HG02970 (cell line): ENCODE measurements around the gene CNTD1.

Source experiments
- ATAC-seq: cut with Tn5 transposase; IDR thresholded peaks from one replicate; pipeline ENCODE4 v1.9.1; 2021; ENCODE audit warnings: mild to moderate bottlenecking, moderate library complexity, moderate number of reproducible peaks; ENCODE audit not compliant: unreplicated experiment, low FRiP score

The CNTD1 gene

DNA sequence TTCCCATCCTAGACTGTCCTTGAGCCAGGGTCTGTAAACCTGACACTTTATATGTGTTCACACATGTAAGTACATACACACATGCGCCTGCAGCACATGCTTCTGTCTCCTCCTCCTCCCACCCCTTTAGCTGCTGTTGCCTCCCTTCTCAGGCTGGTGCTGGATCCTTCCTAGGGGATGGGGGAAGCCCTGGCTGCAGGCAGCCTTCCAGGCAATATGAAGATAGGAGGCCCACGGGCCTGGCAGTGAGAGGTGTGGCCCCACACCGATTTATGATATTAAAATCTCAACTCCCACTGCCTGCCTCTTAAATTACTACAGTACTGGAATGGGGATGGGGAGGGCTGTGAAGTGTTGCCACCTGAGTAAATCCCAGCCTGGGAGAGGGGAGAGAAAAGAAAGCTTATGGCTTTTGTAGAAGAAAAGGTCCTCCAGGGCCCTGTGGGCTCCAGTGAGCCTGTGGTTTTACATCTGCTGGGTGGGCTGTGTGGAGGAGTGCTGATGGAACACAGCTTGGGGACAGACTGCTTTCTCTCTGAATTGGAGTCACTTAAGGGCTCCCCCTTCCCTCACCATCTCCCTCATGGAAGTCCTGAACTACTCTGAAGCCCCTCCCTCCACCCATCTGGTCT is 19.2 kb upstream of the CNTD1 start:
- no peak for ATAC-seq

DNA sequence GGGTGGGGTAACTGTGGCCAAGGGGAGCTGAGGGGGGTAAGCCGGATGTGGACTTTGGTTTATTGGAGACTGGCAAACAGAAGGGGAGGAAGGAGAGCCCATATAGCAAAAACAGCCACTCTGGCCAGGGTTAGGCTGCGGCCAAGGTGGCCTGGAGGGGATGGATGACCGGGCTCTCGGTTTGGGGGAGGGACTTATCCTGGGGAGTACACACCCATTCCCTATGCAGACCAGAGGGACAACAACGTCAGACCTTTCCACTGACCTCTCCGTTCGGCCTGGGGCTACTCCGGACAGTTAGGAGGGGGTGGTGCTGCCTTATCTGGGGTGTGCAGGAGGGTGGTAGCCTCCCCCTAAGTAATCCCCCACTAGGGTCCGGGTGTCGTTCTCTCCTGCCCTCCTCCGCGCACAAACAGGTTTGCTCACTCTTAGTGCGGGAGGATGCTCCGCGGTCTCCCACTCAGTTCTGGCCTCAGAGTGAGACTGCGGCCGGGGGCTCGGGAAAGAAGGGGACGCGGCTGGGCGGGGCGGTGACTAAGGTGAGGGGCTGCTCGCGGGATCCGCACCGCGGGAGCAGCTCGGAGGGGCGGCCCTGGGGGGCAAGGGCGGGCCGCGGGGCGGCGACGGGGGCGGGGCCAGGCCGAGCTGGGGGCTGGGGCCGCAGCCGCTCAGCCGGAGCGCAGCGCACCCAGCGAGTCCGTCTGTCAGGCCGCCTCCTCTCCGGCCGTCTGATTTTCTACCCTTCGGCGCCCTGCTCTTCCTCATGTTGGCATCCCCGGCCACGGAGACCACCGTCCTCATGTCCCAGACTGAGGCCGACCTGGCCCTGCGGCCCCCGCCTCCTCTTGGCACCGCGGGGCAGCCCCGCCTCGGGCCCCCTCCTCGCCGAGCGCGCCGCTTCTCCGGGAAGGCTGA is 18.5 kb upstream of the CNTD1 start, which contains the start of gene WNK4:
Gene WNK4 (plus strand): TSS at position 675 of the 915 bp plus-strand sequence. CDS start 89 bp downstream, at position 764.
- no peak for ATAC-seq

DNA sequence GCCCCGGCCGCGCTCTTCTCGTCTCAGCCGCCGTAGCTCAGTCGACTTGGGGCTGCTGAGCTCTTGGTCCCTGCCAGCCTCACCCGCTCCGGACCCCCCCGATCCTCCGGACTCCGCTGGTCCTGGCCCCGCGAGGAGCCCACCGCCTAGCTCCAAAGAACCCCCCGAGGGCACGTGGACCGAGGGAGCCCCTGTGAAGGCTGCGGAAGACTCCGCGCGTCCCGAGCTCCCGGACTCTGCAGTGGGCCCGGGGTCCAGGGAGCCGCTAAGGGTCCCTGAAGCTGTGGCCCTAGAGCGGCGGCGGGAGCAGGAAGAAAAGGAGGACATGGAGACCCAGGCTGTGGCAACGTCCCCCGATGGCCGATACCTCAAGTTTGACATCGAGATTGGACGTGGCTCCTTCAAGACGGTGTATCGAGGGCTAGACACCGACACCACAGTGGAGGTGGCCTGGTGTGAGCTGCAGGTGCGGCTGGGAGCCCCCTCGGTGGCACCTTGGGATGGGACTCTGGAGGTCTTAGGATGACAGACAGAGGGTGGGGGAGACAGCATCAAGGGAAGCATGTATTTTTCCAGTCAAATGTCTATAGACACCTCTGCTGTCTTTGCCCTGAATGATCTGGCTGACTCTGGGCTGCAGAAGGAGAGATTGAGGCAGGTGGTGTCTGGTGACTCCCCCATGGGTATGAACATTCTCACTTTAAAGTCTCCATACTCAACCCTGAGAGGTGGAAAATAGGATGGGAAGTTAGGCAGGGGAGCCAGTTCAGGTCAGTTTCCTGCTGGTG is 17.6 kb upstream of the CNTD1 start:
- no peak for ATAC-seq

DNA sequence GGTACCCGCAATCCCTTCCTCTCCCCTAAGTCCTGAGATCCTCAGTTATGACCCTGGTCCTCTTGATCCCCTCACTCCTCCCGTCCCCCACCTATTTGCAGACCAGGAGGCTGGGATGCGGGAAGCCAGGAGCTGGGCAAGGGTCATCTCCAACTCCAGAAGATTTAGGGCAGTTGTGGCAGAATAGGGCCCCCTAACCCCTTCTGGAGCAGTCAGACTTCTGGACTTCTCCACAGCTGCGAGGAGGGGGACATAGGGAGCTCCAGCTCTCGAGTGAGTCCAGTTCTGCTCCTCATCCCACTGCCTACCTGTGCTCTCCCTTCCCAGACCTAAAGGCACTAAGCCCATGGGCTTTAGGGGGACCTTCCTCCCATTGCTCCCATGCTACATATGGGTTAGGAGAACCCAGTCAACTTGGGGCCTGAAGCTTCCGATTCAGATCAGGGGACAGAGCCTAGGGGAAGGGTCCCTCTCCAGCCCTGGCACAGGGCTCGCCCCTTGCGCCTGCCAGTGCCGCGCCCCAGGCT is 17.0 kb upstream of the CNTD1 start:
- no peak for ATAC-seq

DNA sequence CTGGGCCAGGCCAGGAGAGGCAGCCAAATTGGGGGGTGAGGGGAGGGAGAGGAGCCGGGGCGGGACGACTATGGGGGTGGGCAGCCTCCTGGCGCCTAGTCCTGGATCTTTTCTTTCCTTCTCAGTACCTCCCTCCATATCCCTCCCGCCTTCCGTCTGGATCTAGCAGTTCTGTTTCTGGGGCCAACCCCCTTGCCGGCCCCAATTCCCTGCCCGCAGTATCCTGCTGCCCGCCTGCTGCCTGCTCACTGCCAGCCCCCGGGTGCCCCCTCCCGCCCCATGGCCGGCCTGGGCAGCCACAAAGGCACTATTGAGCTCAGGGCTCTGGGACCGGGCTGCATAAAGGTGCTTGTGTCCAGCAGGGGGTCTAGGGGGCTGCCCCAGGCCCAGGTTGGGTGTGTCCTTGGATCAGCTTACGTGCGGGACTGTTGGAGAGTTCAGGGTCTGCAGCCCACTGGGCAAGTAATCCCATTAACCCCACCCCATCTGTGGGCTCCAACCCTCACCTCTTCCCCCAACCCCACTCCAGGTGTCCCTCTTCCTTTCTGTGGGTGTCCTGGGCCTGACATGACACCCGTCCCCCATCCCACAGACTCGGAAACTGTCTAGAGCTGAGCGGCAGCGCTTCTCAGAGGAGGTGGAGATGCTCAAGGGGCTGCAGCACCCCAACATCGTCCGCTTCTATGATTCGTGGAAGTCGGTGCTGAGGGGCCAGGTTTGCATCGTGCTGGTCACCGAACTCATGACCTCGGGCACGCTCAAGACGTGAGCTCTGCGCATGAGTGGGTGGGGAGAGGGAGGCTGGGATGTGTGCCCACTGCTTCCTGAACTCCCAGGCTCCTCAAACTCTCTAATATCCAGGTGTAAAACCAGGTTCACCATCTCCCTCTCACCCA is 16.2 kb upstream of the CNTD1 start:
- ATAC-seq = no peak

DNA sequence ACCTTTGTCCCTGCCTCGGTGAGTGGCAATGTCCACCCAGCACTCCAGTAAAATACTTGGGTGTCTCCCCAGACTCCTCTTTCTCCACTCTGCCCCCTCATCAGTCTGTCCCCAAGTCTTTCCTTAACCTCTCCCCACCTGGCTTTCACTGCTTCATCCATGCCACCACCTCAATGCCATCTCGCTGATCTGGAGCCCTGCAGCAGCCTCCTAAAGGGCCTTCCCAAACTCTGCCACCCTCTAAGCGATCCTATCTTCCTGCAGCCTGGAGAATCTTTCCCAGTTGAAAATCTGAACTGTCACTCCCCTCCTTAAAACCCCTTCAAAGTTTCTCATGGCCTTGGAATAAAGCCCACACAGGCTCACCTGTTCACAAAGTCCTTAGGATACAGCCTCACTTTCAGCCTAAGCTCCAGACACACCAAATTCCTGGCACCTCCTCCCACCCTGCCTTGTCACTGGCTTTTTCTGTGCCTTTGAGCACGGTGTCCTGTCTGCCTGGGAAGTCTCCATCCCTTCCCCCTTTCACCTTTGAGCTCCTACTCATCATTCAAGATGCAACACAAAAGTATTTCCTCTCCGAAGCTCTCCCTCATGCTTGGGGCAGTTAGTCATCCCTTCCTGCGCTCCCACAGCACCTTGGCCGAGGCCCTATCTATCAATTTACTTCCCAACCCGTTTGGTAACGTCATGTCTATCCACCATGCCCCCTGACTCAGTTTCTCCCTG is 15.4 kb upstream of the CNTD1 start:
- no peak for ATAC-seq

DNA sequence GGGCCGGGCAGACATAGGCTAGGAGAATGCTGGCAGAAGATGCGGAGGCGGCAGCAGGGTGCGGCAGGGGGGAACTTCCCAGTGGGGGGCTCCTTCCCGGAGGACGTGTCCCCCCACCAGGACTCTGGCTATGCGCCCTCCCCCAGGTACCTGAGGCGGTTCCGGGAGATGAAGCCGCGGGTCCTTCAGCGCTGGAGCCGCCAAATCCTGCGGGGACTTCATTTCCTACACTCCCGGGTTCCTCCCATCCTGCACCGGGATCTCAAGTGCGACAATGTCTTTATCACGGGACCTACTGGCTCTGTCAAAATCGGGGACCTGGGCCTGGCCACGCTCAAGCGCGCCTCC is 14.9 kb upstream of the CNTD1 start:
- no peak for ATAC-seq

DNA sequence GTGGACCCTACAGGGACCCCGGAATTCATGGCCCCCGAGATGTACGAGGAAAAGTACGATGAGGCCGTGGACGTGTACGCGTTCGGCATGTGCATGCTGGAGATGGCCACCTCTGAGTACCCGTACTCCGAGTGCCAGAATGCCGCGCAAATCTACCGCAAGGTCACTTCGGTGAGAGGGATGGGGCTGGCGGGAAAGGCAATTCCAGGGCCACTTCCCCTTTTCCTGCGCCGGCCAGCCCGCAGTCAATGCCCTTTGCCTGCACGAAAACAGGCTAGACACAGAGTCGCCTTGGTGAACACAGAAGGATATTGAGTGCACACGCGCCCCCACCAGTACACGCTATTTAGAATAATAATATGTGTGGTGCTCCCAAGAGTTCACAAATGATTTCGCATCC is 14.3 kb upstream of the CNTD1 start:
- ATAC-seq = no peak

DNA sequence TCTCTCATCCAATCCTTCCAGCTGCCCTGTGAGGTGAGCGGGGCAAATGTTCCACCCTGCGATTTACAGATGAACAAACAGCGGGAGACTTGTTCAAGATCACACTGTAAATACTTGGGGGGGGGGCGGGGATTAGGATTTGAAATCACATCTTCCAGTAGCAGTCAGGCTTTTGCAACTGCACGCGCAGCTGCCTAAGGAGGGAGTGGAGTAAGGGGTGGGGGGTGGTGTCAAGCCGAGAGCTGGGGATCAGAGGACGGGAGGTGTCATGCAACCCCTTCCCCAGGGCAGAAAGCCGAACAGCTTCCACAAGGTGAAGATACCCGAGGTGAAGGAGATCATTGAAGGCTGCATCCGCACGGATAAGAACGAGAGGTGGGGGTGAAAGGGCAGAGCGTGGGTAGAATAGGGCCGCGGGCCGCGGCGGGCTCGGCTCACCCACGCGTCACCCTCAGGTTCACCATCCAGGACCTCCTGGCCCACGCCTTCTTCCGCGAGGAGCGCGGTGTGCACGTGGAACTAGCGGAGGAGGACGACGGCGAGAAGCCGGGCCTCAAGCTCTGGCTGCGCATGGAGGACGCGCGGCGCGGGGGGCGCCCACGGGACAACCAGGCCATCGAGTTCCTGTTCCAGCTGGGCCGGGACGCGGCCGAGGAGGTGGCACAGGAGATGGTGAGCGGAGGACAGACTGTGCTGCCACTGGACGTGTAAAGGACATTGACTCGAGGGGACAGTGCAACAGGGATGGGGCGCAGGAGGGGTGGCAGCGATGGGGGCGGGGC is 13.7 kb upstream of the CNTD1 start:
- ATAC-seq = no peak

DNA sequence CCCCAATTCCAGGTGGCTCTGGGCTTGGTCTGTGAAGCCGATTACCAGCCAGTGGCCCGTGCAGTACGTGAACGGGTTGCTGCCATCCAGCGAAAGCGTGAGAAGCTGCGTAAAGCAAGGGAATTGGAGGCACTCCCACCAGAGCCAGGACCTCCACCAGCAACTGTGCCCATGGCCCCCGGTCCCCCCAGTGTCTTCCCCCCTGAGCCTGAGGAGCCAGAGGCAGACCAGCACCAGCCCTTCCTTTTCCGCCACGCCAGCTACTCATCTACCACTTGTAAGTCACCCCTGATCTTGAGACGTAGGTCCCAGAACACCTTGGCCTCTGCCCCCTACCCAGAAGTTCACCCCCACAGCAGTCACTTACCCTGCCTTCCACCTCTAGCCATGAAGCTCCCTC is 11.4 kb upstream of the CNTD1 start:
- ATAC-seq = no peak

DNA sequence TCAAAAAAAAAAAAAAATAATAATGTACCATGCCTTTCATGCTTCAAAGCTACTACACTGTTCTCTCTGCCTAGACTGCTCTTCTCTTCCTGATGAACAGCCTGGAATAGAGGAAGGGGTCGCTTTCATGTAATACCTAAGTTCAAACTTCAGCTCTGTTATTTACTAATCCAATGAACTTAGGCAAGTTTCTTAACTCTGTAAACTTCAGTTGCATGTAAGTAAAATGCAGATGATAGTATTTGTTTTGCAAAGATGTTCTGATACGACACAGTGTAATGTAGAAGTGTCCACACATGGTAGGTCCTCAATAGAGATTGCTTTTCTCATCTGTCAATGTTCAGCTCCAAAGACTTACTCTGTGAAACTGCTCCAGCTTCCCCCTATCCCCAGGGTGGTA is 6.7 kb upstream of the CNTD1 start:
- ATAC-seq = no peak

DNA sequence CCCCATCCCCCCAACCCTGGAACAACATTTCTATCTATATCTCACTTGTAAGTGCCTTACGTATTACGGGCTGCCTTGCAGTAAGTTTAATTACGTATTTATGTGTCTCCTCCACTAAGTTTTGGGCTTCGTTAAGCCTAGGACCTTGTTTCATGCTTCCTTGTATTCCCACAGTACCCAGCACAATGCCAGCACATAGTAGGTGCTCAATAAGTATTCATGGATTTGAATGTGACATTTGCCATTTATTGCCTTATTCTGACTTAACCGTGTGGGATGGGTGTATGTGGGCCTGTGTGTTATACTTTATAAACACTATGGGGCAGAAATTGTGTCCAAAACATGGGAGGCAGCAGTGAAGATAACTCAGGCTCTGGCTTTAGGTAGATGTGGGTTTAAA is 6.1 kb upstream of the CNTD1 start:
- no peak for ATAC-seq

DNA sequence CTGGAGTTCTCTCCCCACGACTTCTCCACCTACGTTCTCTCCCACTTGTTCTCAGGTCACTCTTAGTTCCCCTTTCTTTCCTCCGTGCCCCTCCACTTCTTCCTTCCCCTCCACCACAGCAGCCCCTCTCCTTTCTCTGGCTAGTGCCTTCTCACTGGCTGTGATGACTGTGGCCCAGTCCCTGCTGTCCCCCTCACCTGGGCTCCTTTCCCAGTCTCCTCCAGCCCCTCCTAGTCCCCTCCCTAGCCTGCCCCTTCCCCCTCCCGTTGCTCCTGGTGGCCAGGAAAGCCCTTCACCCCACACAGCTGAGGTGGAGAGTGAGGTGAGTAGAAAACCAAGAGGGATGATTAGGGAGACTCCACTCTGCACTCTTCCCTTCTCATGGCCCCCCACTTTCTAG is 3.6 kb upstream of the CNTD1 start:
- no peak for ATAC-seq

DNA sequence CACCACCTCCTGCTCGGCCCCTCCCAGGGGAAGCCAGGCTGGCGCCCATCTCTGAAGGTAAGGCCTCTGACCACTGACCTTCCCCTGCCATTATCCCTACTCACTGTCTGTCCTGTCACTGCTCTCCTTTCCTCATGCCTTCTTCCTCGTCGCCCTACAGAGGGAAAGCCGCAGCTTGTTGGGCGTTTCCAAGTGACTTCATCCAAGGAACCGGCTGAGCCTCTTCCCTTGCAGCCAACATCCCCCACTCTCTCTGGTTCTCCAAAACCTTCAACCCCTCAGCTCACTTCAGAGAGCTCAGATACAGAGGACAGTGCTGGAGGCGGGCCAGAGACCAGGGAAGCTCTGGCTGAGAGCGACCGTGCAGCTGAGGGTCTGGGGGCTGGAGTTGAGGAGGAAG is 3.2 kb upstream of the CNTD1 start:
- no peak for ATAC-seq

DNA sequence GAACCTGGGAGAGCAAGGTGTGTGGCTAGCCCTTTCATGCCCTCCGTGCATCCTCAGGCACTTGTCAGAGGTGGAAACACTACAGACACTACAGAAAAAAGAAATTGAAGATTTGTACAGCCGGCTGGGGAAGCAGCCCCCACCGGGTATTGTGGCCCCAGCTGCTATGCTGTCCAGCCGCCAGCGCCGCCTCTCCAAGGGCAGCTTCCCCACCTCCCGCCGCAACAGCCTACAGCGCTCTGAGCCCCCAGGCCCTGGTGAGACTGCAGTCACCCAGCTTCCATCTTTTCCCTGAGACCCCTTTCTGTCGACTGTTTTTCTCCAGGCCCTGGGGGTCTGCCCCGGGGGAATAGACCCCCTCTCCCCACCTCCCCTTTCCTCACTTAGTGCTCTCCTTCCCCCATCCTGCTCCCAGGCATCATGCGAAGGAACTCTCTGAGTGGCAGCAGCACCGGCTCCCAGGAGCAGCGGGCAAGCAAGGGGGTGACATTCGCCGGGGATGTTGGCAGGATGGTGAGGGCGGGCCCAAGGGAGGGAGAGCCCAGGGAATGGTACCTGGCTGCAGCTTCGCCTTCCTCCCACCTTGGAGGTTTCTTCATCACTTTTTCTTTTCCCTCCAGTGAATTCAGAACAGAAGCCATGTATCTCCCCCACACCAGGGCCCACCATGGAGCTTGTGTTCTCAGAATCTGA is 2.4 kb upstream of the CNTD1 start:
- ATAC-seq = no peak

DNA sequence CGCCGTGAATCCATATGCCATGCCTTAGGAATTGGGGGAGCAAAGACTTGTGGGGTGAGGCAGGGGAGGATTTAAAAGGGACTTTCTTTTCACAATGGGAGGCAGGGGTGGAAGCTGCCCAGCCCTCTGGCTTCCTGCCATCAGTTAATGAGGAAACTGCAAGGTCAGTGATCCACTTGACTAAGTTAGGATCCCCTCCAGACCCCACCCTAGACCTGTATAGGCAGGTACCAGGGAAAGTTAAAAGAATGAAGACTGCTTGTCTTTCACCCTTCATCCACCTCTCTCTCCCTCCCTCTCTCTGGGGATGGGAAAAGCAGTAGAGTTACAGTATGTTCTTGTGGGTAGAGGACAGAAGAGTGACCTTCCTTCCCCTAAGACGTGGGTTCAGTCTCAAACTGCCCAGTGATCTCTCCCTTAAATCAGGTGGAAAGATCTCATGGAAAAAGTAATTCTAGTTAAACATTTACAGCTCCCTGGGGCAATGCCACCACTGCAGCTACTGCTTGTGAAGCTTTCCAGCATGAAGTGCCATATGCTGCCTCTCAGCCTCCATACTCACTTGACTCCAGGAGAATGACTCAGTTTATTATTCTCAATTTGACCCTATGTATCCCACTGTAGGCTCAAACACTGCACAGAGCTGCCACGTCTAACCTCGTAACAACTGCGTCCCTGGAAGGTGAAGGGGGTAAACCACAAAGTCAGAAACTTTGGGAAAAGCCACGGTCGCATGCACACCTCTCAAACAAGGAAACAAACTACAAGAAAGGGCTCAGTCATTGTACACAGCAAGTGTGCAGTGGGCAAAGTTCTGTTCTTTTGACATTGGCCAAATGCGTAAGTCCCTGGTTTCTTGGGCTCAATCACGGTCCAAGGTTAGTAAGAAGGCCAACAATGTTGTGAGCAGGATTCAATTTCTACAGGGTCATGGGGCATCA is 1.3 kb upstream of the CNTD1 start:
- ATAC-seq = no peak

DNA sequence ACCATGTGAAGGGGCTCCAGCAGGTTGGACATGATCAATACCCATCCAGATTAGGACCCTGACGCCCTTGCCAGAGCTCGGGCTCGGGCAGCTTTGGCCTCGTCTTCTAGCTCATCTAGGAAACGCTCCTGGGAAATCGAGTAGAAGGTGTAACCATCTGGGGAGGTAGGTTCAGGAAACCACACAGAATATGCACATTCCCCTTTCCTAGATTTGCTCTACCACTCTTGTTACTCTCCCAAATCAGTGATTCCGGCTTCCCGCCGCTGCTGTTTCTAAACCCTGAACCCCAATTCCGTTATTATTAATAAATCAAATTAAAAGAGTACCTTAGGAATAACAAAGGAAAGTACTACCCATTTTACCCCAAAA is 664 bp upstream of the CNTD1 start:
- no peak for ATAC-seq
